ENCODE data around the gene ADGRG3. TPM values are rescaled to one million over a fixed set of nuclear protein-coding genes. Genes with fewer than 3 reads are reported as not detected.

The ADGRG3 gene
- polyA plus RNA-seq, 3 donors = 0.41 to 1.0 TPM; not detected in 1

DNA sequence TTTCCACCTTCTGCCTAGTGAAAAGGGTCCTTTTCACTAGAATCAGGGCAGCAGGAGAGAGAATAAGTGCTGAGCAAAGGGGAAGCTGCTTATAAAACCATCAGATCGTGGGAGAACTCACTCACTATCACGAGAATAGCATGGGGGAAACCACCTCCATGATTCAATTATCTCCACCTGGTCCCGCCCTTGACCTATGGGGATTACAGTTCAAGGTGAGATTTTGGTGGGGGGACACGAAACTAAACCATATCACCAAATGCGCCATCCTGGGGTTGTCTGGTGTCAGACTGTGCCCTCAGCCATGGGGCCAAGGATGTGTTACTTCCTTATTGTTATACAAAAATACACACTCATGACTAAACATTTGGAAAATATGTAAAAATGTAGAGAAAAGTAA lies 57.0 kb downstream of the ADGRG3 start:
- Mint-ChIP-seq H3K27me3 (ENCODE audit: low read depth in 3 of 3) (peaks cover 0 to 7% (median 5%) of the 10 kb centered on the region in 3 donors), H3K4me3 (no peak overlapping the region), H3K4me1 (peaks cover 7% of the 10 kb centered on the region), H3K9me3 (peaks cover 0 to 3% (median 0%) of the 10 kb centered on the region in 7 donors), H3K36me3 (no peaks in the 10 kb centered on the region), H3K27ac (peak overlapping the region in 1 of 7 donors; percentile 65)
- H3K4me2 ChIP-seq (replicated peaks; ENCODE audit: extremely low read depth, low read length, poor library complexity, severe bottlenecking) = no peak overlapping the region
- H2AFZ ChIP-seq (ENCODE audit: insufficient read depth, low read depth, low read length, poor library complexity, severe bottlenecking) = peak overlapping the region; percentile 31
- no peak overlapping the region for H3K4me3 ChIP-seq (replicated peaks in 1 of 3; ENCODE audit: low read depth in 2 of 3, low read length in 3 of 3)
- no peak for DNase-seq
- no peaks in the 10 kb centered on the region for H3K9me3 ChIP-seq (replicated peaks in 1 of 2; ENCODE audit: control insufficient read depth in 1 of 2, insufficient read depth in 1 of 2, low read length in 2 of 2)
- no peaks in the 10 kb centered on the region for H3K36me3 ChIP-seq (replicated peaks in 1 of 2; ENCODE audit: control insufficient read depth in 1 of 2, insufficient read depth in 2 of 2, low read length in 2 of 2)
- WGBS (ENCODE audit: insufficient coverage) = no CpG with 5 or more reads among the region's 5 CpGs
- TF ChIP-seq, protein P1, sequence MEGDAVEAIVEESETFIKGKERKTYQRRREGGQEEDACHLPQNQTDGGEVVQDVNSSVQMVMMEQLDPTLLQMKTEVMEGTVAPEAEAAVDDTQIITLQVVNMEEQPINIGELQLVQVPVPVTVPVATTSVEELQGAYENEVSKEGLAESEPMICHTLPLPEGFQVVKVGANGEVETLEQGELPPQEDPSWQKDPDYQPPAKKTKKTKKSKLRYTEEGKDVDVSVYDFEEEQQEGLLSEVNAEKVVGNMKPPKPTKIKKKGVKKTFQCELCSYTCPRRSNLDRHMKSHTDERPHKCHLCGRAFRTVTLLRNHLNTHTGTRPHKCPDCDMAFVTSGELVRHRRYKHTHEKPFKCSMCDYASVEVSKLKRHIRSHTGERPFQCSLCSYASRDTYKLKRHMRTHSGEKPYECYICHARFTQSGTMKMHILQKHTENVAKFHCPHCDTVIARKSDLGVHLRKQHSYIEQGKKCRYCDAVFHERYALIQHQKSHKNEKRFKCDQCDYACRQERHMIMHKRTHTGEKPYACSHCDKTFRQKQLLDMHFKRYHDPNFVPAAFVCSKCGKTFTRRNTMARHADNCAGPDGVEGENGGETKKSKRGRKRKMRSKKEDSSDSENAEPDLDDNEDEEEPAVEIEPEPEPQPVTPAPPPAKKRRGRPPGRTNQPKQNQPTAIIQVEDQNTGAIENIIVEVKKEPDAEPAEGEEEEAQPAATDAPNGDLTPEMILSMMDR (IDR thresholded peaks at IDR 0.05) = no peak
- H4K20me1 ChIP-seq (ENCODE audit: insufficient read depth, low read length) = no peaks in the 10 kb centered on the region
- no peak overlapping the region for H3K27ac ChIP-seq (ENCODE audit: low read depth in 1 of 2, low read length in 2 of 2)
- no peaks in the 10 kb centered on the region for H3K4me1 ChIP-seq (ENCODE audit: control insufficient read depth in 1 of 2, insufficient read depth in 2 of 2, low read length in 2 of 2)
- intact Hi-C loops (cut with micrococcal nuclease) = no loop called here
- H3K79me2 ChIP-seq (ENCODE audit: insufficient read depth, low read length) = no peaks in the 10 kb centered on the region
- H3K27me3 ChIP-seq (ENCODE audit: control insufficient read depth in 2 of 2, insufficient read depth in 2 of 2, low read length in 2 of 2) = no peaks in the 10 kb centered on the region
- no peak overlapping the region for H3K9ac ChIP-seq (ENCODE audit: insufficient read depth, low read length, poor library complexity, severe bottlenecking)

DNA sequence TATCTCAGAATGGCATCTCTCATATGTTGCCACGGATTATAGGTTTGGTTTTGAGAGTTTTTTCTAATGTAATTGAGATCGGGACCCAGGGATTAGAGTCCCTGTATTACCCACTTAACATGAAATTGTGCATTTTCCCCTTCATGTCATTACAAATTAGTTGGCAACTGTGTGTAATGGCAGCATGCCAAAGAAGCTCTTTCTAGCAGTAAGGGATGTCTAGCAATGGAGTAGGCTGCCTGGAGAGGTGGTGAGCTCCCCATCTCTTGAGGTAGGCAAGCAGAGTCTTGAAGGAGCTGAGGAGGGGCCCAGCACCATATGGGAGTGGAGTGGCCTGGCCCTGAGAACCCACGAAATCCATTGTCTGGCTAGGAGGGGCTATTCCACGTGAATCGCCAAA lies 57.4 kb downstream of the ADGRG3 start:
- Histone ChIP-seq H3K36me3 (replicated peaks in 1 of 2; ENCODE audit: control insufficient read depth in 1 of 2, insufficient read depth in 2 of 2, low read length in 2 of 2) (no peaks in the 10 kb centered on the region), H3K79me2 (ENCODE audit: insufficient read depth, low read length) (no peaks in the 10 kb centered on the region), H3K4me3 (replicated peaks in 1 of 3; ENCODE audit: low read depth in 2 of 3, low read length in 3 of 3) (no peak overlapping the region), H3K27me3 (ENCODE audit: control insufficient read depth in 2 of 2, insufficient read depth in 2 of 2, low read length in 2 of 2) (no peaks in the 10 kb centered on the region), H2AFZ (ENCODE audit: insufficient read depth, low read depth, low read length, poor library complexity, severe bottlenecking) (no peak overlapping the region), H3K4me2 (replicated peaks; ENCODE audit: extremely low read depth, low read length, poor library complexity, severe bottlenecking) (no peak overlapping the region), H3K9me3 (replicated peaks in 1 of 2; ENCODE audit: control insufficient read depth in 1 of 2, insufficient read depth in 1 of 2, low read length in 2 of 2) (no peaks in the 10 kb centered on the region), H3K4me1 (ENCODE audit: control insufficient read depth in 1 of 2, insufficient read depth in 2 of 2, low read length in 2 of 2) (no peaks in the 10 kb centered on the region), H3K27ac (ENCODE audit: low read depth in 1 of 2, low read length in 2 of 2) (no peak overlapping the region), H4K20me1 (ENCODE audit: insufficient read depth, low read length) (no peaks in the 10 kb centered on the region), H3K9ac (ENCODE audit: insufficient read depth, low read length, poor library complexity, severe bottlenecking) (no peak overlapping the region)
- Mint-ChIP-seq H3K4me3 (no peak overlapping the region), H3K9me3 (peaks cover 0 to 3% (median 0%) of the 10 kb centered on the region in 7 donors), H3K36me3 (no peaks in the 10 kb centered on the region), H3K4me1 (peaks cover 7% of the 10 kb centered on the region), H3K27me3 (ENCODE audit: low read depth in 3 of 3) (peaks cover 0 to 7% (median 5%) of the 10 kb centered on the region in 3 donors), H3K27ac (peak overlapping the region in 1 of 7 donors; percentile 24)
- TF ChIP-seq, protein P1 (IDR thresholded peaks at IDR 0.05) = no peak
- 95% methylated on average over 3 of the region's 5 CpGs for WGBS (ENCODE audit: insufficient coverage)
- no peak for DNase-seq
- intact Hi-C loops (cut with micrococcal nuclease) = no loop called here

Data from CD14-positive monocyte (primary cell).